K562 treated with DMSO at 1 percent for 48 hours (cell line): ENCODE data around the gene ARL5B. TPM values are rescaled to one million over a fixed set of nuclear protein-coding genes. Genes with fewer than 3 reads are reported as not detected.

ENCODE experiments used
- total RNA-seq: library from RNA; unstranded; fragments of 300-600 nt; gene quantifications from 2 replicates; pipeline ENCODE4 v1.2.3, GENCODE V29; 2022; ENCODE audit warnings: low replicate concordance; ENCODE audit errors: extremely low read depth

The ARL5B gene
- not detected in 2 replicates for total RNA-seq

GRCh38 chr10:18659125-18659818 lies at the start of gene ARL5B:
Gene ARL5B (plus strand): TSS chr10:18659431. CDS start chr10:18659638, 207 bp downstream.

DNA sequence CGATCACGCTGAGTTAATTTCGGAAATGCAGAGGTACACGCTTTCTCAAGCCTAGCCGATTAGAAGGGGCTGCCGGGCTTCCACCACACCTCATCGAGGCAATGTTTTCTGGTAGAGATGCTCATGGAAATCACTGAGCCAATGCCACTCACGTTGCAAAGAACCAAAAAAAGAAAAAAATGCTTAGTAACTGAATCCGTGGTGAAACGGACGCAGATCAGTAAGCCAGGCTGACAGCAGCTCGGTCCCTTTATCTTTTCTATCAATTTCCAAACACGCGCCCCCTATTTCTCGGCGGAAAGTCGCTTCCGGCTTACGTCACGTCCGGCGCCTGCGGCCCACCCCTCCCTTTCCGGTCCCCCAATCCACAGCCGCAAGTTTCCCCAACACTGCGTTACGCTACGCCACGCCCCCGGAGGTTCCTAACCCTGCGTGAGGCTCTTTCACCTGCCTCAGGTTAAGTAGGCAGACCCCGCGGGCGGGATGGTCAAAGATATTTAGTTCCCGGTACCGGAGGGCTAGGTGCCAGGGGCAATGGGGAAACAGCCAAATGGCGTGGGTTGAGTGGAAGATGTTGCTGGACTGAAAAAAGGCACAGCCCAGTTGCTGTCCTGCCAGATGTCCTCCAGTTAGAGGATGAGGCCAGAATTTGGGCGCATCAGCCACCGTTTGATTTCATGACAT lies 7.8 kb upstream of the ARL5B start, which contains the start of gene NSUN6:
Gene NSUN6 (minus strand): TSS at position 264 of the 684 bp plus-strand sequence. CDS start 384 bp downstream, outside the sequence.

Other genes starting within 250 kb of the ARL5B start
- not detected in 2 replicates for gene NSUN6, start 7.8 kb upstream of the ARL5B start, total RNA-seq